NT2/D1 (cell line): ENCODE measurements around the gene DISC1.

Experiments
- DNase-seq: peaks from one replicate; pipeline ENCODE4 v3.0.0-alpha.2; 2011; ENCODE audit warnings: low read depth, low spot score
- H3K27me3 ChIP-seq: 2 replicates; pipeline ENCODE4 v1.6.0; 2011; ENCODE audit warnings: mild to moderate bottlenecking; ENCODE audit not compliant: insufficient read length, insufficient read depth
- H3K36me3 ChIP-seq: 2 replicates; pipeline ENCODE4 v1.6.1; 2011; ENCODE audit warnings: mild to moderate bottlenecking, low read length, mixed read lengths; ENCODE audit not compliant: insufficient read depth, insufficient read length
- H3K4me1 ChIP-seq: 2 replicates; pipeline ENCODE4 v1.5.1; 2011; ENCODE audit not compliant: insufficient read depth, insufficient read length
- H3K4me3 ChIP-seq: 2 replicates; pipeline ENCODE4 v1.5.1; 2011; ENCODE audit warnings: low read depth; ENCODE audit not compliant: insufficient read length
- H3K9ac ChIP-seq: 2 replicates; pipeline ENCODE4 v1.6.0; 2011; ENCODE audit warnings: low read depth; ENCODE audit not compliant: insufficient read length
- H3K9me3 ChIP-seq: 2 replicates; pipeline ENCODE4 v1.5.1; 2011; ENCODE audit warnings: mild to moderate bottlenecking, low read length; ENCODE audit not compliant: insufficient read depth
- SUZ12 ChIP-seq: IDR thresholded peaks from 2 replicates; pipeline ENCODE4 v1.6.1; 2011; ENCODE audit not compliant: insufficient read length, insufficient read depth; ENCODE audit errors: extremely low read depth
- YY1 ChIP-seq: IDR thresholded peaks from 2 replicates; pipeline ENCODE4 v1.6.1; 2011; ENCODE audit not compliant: insufficient read length, insufficient read depth
- ZNF274 ChIP-seq: IDR thresholded peaks from 2 replicates; pipeline ENCODE4 v1.6.1; 2011; ENCODE audit warnings: mild to moderate bottlenecking, low read depth, low read length

Gene DISC1

GRCh38 chr1:231913493-231913892, 286.9 kb downstream of the DISC1 start:
- Histone ChIP-seq H3K9me3 (no peaks in the 10 kb centered on the region), H3K9ac (no peak overlapping the region), H3K36me3 (no peaks in the 10 kb centered on the region), H3K4me1 (peaks cover 2% of the 10 kb centered on the region), H3K4me3 (no peak overlapping the region), H3K27me3 (no peaks in the 10 kb centered on the region)
- no peak for TF ChIP-seq ZNF274
- TF ChIP-seq YY1, result no peak
- TF ChIP-seq SUZ12, result no peak
- DNase-seq, result no peak

DNA sequence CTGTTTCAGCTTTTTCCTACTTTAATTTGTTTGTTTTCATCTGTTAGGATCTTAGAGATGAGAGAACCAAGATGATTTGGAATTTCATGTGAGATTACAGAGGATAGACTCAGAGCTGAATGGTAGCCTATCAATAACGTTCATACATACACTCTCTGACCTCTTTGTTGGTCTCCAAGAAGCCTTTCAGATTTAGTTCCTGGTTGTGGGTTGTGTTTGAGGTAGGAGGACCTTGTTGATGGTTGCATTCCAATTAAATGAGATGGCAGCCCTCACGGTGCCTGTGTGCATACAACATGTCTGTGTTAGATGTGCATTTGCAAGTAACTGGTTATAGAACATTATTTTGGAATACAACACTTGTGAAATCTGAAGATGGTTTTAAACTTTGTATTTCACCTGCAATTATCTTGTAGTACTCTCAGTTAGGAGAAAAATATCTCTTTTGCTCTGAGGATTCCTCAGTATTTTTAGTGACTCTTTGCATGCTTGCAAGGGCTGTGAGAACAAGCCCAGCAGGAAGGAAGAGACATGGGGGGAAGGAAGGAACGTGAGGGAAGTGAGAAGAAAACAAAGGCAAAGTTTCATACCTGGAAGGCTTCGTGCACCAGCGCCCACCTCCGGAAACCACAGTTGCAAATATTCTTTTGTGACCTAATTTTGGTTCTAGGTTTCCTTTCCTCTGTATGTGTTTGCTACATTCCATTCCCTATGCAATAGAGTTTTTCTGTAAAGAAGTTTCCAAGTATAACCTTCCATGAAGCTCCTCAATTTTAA, 291.8 kb downstream of the DISC1 start:
- Histone ChIP-seq H3K9ac (no peak overlapping the region), H3K36me3 (no peaks in the 10 kb centered on the region), H3K9me3 (no peaks in the 10 kb centered on the region), H3K27me3 (no peaks in the 10 kb centered on the region), H3K4me3 (no peak overlapping the region), H3K4me1 (peaks cover 5% of the 10 kb centered on the region)
- peak; percentile 5 for DNase-seq
- TF ChIP-seq YY1 (no peak), ZNF274 (no peak), SUZ12 (no peak)

GRCh38 chr1:231919239-231919885, 292.8 kb downstream of the DISC1 start:
- no peak overlapping the region for H3K9ac ChIP-seq

DNA sequence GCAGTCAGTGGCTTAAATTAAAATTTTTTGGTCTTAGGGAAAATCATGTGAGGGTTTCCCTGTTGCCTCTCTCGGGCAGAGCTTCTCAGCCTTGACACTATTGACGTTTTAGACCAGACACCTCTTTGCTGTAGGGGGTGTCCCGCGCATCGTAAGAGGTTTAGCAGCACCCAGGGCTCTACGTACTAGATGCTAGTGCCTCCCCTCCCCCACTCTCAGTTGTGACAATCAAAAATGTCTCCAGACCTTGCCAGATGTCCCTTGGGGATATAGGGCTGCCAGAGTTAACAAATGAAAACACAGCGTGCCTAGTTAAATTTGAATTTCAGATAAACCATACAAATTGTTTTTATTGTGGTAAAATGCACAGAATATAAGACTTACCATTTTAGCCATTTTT, 293.3 kb downstream of the DISC1 start:
- no peak for TF ChIP-seq SUZ12
- no peak for TF ChIP-seq YY1
- TF ChIP-seq ZNF274, result no peak
- no peak for DNase-seq
- Histone ChIP-seq H3K9me3 (no peaks in the 10 kb centered on the region), H3K36me3 (no peaks in the 10 kb centered on the region), H3K4me1 (peaks cover 7% of the 10 kb centered on the region), H3K9ac (no peak overlapping the region), H3K4me3 (no peak overlapping the region), H3K27me3 (no peaks in the 10 kb centered on the region)

More at GRCh38 chr1:231919239-231919885, 292.8 kb downstream of the DISC1 start:
- no peaks in the 10 kb centered on the region for H3K9me3 ChIP-seq
- H3K36me3 ChIP-seq, result no peaks in the 10 kb centered on the region
- peaks cover 7% of the 10 kb centered on the region for H3K4me1 ChIP-seq
- H3K27me3 ChIP-seq, result no peaks in the 10 kb centered on the region
- H3K4me3 ChIP-seq, result no peak overlapping the region
- no peak for TF ChIP-seq SUZ12
- TF ChIP-seq YY1, result no peak
- no peak for TF ChIP-seq ZNF274
- no peak for DNase-seq

GRCh38 chr1:231921646-231922345, 295.2 kb downstream of the DISC1 start:
- Histone ChIP-seq H3K4me1 (peaks cover 7% of the 10 kb centered on the region), H3K4me3 (no peak overlapping the region), H3K27me3 (no peaks in the 10 kb centered on the region), H3K9me3 (no peaks in the 10 kb centered on the region), H3K36me3 (no peaks in the 10 kb centered on the region), H3K9ac (no peak overlapping the region)
- TF ChIP-seq ZNF274, result no peak
- TF ChIP-seq YY1, result no peak
- no peak for TF ChIP-seq SUZ12
- DNase-seq, result no peak

DNA sequence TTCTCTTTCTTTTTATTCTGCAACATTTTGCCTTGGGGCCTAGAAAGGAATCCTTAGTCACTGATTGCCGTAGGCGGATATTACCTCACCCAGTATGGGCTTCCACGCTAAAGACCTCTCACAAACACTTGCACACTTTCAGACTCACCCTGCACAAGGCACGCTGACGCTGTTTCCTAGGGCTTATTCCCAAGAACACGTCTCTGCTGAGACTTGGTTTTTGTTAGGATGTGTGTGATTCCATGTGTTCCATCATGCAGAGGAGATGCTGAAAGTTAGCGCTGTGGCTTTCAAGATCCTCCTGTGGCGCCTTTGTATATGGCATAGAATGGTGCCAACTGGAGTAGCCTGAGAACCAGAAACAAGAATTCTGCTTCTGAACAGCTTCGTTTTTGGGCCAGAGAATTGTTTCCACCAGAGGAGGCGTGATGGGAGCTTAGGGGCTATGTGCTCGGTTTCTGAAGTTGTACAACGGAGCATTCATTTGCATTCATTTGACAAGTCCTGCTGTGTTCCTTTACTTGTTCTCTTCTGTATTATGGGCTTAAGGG, 297.0 kb downstream of the DISC1 start:
- Histone ChIP-seq H3K9me3 (no peaks in the 10 kb centered on the region), H3K9ac (no peak overlapping the region), H3K4me1 (peaks cover 5% of the 10 kb centered on the region), H3K27me3 (no peaks in the 10 kb centered on the region), H3K36me3 (no peaks in the 10 kb centered on the region), H3K4me3 (no peak overlapping the region)
- TF ChIP-seq YY1 (no peak), SUZ12 (no peak), ZNF274 (no peak)
- no peak for DNase-seq
